ENCODE results near the gene ERVK3-1.
"Not testable (repeated sequence)": the region's sequence is repeated elsewhere in the genome, so short reads cannot be mapped to it uniquely, and the experiment has no call there.

ERVK3-1 gene

GRCh38 chr19:58304748-58305064 lies 471 bp upstream of the ERVK3-1 start:
- no peak for DNase-seq (ENCODE audit: low read depth)

GRCh38 chr19:58305932-58306323 lies 751 bp downstream of the ERVK3-1 start:
- DNase-seq (ENCODE audit: low read depth) = no peak

- DNase-seq (ENCODE audit: low read depth) = no peak
These were observed 2.6 kb downstream of the ERVK3-1 start for GRCh38 chr19:58307736-58308135.

DNA sequence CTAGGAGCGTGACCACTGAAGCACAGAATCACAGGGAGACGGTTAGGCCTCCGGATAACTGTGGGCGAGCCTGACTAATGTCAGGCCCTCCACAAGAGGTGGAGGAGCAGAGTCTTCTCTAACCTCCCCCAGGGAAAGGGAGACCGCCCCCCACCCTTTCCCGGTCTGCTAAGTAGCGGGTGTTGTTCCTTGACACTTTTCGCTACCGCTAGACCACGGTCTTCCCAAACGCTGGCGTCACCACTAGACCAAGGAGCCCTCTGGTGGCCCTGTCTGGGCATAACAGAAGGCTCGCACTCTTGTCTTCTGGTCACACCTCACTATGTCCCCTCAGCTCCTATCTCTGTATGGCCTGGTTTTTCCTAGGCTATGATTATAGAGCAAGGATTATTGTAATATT lies 5.5 kb downstream of the ERVK3-1 start:
- not testable (repeated sequence) for DNase-seq (ENCODE audit: low read depth)

DNA sequence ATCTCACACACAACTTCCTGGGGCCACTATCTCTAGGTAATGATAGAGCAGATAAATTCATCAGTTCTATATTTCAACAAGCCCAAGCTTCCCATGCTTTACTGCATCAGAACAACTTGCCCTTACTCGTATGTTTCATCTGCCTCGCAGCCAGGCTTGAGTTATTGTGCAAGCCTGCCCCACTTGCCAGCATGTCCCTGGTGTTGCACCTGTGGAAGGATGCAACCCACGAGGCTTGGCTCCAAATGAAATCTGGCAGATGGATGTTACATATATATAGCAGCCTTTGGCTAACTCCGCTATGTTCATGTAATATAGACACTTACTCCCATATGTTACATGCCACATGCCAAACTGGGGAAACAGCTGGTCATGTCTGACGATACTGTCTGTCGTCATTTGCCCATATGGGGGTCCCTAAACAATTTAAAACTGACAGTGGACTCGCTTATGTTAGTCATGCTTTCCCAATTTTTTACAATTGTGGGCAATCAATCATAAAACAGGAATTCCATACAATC lies 6.2 kb downstream of the ERVK3-1 start:
- DNase-seq (ENCODE audit: low read depth) = no peak

GRCh38 chr19:58315580-58315979 lies 10.4 kb downstream of the ERVK3-1 start:
- no peak for DNase-seq (ENCODE audit: low read depth)

GRCh38 chr19:58317476-58318072 lies 12.4 kb downstream of the ERVK3-1 start:
- no peak for DNase-seq (ENCODE audit: low read depth)

GRCh38 chr19:58318297-58318696 lies 13.1 kb downstream of the ERVK3-1 start:
- DNase-seq (ENCODE audit: low read depth) = no peak

DNA sequence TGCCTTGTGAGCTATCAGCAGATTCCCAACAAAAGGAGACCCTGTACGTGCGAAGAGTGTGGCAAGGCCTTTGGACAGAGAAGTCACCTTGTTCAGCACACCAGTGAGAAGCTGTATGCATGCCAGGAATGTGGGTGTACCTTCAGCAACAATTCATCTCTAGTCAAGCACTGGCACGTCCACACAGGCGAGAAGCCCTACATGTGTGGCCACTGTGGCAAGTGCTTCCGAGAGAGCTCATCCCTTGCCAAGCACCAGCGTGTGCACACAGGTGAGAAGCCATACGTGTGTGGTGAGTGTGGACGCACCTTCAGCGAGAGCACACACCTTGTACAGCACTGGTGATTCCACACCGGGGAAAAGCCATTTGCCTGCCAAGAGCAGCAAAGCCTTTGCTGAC lies 14.1 kb downstream of the ERVK3-1 start:
- DNase-seq (ENCODE audit: low read depth) = no peak

DNA sequence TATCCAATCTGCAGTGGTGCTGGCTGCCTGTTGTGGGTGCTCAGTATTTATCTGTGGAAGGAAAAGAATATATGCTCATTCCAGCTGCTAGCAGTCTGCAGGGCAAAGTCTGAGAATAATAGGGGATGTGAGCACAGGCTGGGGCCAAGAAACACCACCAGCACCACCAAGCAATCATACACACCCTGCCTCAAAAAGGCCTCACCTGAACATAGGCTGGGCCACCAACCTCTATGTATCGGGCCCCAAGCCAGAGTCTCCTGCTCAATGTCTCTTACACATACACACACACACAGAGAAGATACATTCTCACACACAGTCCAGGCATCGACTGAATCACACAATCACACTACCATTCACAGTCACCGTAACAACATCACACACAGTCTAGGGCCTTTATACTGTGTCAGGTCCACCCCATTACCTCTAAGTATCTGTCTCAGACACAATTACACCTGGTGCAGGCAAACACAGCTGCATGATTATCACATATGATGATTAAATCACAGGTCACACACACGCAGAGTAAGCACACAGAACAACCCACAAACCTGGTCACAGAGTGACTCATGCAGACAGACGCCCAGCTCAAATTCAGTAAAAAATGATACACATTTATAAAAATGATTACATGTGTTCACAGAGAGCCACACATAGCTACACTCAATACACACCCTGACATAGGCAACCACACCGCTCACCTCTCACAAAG lies 20.3 kb downstream of the ERVK3-1 start:
- DNase-seq (ENCODE audit: low read depth) = no peak

DNA sequence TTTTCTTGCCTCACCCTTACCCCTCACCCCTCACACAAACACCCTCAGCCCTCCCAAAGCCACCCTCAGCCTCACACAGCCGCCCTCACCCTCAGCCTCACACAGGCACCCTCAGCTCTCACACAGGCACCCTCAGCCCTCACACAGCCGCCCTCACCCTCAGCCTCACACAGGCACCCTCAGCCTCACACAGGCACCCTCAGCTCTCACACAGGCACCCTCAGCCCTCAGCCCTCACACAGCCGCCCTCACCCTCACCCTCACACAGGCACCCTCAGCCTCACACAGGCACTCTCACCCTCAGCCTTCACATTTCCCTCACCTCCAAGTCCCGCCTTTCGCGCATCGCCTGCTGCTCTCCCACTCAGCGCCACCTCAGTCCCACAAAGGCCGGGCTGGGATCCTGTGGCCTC lies 21.3 kb downstream of the ERVK3-1 start:
- DNase-seq (ENCODE audit: low read depth) = no peak

DNA sequence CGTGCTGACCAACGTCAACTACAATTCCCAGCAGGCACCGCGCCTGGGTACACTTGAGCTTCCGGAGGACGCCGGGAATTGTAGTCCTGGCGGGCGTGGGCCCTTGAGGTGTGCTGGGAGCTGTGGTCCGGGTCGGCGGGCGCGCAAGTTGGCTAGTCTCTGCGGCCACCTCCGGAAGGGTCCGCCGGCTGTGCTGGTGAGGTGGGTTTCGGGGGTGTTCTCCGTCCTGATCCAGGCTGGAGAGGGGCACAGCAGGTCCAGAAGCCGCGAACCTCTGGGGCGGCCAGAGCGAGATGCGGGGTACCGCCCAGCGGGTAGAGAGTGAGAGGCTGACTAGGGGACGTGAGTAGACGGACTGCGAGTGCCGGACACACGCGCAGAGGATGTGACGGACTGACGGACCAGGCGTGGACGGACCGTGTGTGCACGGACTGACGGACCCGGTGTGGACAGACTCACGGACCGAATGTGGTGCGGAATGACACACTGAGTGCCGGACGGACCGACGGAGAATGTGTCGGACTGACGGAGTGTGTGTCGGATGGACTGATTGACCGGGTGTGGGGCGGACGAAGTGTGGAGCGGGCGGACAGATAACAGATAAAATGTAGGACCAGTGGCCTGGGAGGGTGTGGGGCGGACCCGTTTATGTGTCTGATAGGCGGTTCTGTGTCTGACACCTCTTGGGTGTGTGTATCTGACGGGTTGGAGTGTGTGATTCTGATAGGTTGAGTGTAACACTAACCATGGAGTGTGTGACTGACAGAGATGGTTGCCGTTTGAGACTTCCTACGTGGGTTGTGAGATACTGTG lies 21.9 kb downstream of the ERVK3-1 start, which contains the start of gene ZSCAN22:
Gene ZSCAN22 (plus strand): TSS at position 81 of the 813 bp plus-strand sequence. CDS start 7,809 bp downstream, outside the sequence.
- peak; percentile 86 for DNase-seq (ENCODE audit: low read depth)

DNA sequence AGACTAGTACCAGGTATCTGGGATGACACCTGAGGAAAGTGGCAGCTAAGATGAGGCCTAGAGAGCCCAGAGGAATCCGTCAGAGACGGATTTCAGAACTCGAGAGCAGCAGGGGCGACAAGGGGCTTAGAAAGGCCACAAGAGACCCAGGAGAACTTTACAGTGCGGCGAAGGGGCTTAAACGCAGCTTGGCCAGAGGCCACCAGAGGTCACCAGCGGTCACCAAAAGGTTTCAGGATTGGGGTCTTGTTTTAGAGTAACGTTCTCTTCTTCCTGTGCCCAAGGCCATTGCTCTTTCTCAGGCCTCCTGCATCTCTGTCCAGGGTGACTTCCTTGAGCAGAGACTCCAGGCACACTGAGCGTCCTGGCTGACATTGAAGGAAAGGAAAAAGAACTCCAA lies 23.8 kb downstream of the ERVK3-1 start:
- no peak for DNase-seq (ENCODE audit: low read depth)

DNA sequence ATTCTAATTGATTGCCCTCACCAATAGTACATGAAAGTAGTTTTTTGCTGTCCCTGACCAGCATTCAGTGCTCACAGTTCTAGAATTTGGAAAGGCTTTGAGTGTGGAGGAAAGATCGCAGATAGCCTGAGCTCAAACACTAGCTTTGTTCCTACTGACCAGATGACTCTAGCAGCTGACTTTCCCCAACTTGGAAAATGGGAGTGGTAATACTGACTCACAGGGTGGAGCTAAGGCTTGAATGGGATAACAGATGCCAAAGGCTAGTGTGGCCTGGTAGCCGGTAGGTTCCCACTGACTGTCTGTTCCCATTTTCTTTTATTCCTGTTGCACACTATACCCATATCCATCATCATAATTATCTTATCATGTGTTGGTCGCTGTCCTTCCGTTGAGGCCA lies 25.3 kb downstream of the ERVK3-1 start:
- no peak for DNase-seq (ENCODE audit: low read depth)

DNA sequence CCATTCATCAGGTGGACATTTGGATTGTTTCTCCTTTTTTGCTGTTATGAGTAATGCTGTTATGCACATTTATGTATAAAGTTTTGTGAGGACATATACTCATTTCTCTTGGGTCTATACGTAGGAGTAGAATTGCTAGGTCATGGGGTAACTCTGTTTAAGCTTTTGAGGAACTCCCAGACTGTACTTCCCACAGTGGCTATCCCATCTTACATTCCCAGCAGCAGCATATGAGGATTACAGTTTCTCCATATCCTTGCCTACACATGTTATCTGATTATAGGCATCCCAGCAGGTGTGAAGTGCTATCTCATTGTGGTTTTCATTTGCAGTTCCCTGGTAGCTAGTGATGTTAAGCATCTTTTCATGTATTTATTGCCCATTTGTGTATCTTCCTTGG lies 27.5 kb downstream of the ERVK3-1 start:
- DNase-seq (ENCODE audit: low read depth) = no peak

GRCh38 chr19:58334691-58335249 lies 29.6 kb downstream of the ERVK3-1 start:
- DNase-seq (ENCODE audit: low read depth) = no peak

DNA sequence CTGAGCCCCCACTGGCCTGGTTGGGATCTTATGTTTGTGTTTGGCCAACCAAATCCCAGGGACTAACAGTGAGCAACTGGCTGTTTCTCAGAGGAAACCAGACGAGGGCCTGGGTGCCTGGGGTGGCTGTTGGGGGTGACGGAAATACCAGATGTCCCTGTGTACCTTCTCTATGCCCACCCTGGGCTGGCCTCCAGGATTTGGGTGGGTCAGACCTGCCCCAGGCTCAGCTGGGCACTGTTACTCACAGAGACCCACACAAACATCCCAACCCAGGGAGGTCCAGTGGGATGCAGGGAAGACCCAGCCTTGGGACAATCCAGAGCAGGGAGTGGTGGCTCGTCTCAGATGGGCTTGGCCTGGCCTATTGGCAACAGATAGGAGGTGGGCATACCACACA lies 30.5 kb downstream of the ERVK3-1 start:
- DNase-seq (ENCODE audit: low read depth) = no peak

- DNase-seq (ENCODE audit: low read depth) = no peak
These were observed 31.0 kb downstream of the ERVK3-1 start for GRCh38 chr19:58336216-58336615.

DNA sequence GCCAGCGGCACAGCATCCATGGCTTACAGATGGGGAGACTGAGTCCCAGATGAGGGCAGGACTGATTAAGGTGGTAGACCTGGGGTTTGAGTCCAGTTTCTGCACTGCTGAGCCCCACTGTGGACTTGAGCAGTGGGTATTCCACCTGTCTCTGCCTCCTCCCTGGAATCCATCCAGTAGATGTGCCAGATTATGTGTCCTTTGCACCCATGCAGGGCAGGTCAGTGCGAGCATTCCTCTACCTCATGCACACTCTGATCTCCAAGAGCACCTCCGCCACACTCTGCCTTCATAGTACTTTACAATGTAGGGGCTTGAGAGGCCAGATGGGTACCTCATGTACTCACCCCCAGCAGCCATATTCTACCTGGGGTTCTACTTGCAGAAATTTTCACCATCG lies 31.6 kb downstream of the ERVK3-1 start:
- no peak for DNase-seq (ENCODE audit: low read depth)

- no peak for DNase-seq (ENCODE audit: low read depth)
These were observed 33.2 kb downstream of the ERVK3-1 start for GRCh38 chr19:58338336-58338735.

DNA sequence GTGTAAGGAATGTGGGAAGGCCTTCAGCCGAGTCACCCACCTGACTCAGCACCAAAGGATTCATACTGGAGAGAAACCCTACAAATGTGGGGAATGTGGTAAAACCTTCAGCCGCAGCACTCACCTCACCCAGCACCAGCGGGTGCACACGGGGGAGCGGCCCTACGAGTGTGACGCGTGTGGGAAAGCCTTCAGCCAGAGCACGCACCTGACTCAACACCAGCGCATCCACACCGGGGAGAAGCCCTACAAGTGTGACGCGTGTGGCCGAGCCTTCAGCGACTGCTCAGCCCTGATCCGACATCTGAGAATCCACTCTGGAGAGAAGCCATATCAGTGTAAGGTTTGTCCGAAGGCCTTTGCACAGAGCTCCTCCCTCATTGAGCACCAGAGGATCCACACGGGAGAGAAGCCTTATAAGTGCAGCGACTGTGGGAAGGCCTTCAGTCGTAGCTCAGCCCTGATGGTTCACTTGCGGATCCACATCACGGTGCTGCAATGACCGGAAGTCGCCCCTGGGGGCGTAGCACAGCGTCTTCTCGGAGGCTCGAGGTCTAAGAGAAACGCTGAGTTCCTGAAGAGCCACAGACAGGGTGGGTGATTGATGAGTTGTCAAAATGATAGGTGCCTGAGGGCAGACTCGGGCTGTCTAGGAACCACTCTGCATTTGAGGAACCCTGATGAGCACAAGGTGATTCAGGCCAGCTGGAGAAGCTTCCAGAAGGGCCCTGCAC lies 33.8 kb downstream of the ERVK3-1 start:
- no peak for DNase-seq (ENCODE audit: low read depth)

DNA sequence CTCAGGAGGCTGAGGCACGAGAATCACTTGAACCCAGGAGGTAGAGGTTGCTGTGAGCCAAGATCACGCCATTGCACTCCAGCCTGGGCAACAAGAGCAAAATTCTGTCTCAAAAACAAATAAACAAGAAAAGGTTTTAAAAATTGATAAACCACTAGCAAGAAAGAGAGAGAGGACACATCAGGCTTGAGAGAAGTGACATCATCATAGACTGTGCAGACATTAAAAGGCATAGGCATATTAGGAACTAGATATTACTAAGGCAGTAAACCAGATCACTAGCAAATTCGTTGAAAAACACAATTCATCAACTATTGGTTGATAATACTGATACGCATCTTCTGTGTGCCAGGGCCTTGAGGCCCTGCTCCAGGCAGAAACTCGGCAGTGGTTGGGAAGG lies 40.4 kb downstream of the ERVK3-1 start:
- DNase-seq (ENCODE audit: low read depth) = no peak

Data from stimulated activated CD8-positive, alpha-beta memory T cell treated with anti-CD3 and anti-CD28 coated beads, Interleukin-7, amount 100 ng/mL, for 24 hours (primary cell).